Measurements from ENCODE around the gene CRISP3. TPM values are rescaled to one million over a fixed set of nuclear protein-coding genes. Genes with fewer than 3 reads are reported as not detected.

The CRISP3 gene
- total and polyA plus RNA-seq, 10 of the 15 experiments (the other 5 are each of a cell fraction or from before 2014, with no cell fraction given), result not detected

- Histone ChIP-seq H3K4me2 (ENCODE audit: control insufficient read depth, insufficient read depth) (no peak overlapping the region), H2AFZ (ENCODE audit: control insufficient read depth, low read depth, low read length) (no peak overlapping the region), H3K9me3 (replicated peaks; ENCODE audit: control insufficient read depth, insufficient read depth, low read length) (no peaks in the 10 kb centered on the region), H4K20me1 (ENCODE audit: control insufficient read depth, insufficient read depth) (no peaks in the 10 kb centered on the region), H3K4me3 (no peak overlapping the region), H3K79me2 (ENCODE audit: control insufficient read depth, insufficient read depth, low read length) (no peaks in the 10 kb centered on the region), H3K9ac (ENCODE audit: control insufficient read depth, insufficient read depth, low read length) (no peak overlapping the region), H3K27ac (ENCODE audit: control insufficient read depth, insufficient read depth) (no peak overlapping the region), H3K4me1 (ENCODE audit: control insufficient read depth, insufficient read depth, low read length) (no peaks in the 10 kb centered on the region), H3K27me3 (replicated peaks in 1 of 2; ENCODE audit: control insufficient read depth in 2 of 2, insufficient read depth in 2 of 2, low read length in 1 of 2) (no peaks in the 10 kb centered on the region), H3K36me3 (ENCODE audit: control insufficient read depth in 2 of 2, insufficient read depth in 2 of 2, low read length in 1 of 2) (no peaks in the 10 kb centered on the region)
- CTCF ChIA-PET, result interaction anchor here (0.7 kb wide), 1 partner anchor 19 kb away, joined by 3 read pairs; no protein-coding TSS in a partner anchor
- in situ Hi-C loops (cut with MboI), result no loop called here
- DNase-seq (ENCODE audit: low read depth, low spot score) (no peak), FAIRE-seq (no peak), ATAC-seq (no peak)
- 29% methylated on average over 2 of the region's 2 CpGs for WGBS (ENCODE audit: insufficient coverage, insufficient replicate concordance, low lambda C conversion rate, missing lambda C conversion rate)
- BruUV-seq (replicated peaks), result no TSS peak
- no peak for TF ChIP-seq SUZ12 (IDR thresholded peaks at IDR 0.05; ENCODE audit: unreplicated experiment)
- TF ChIP-seq KLF5 (IDR thresholded peaks at IDR 0.05; ENCODE audit: partially characterized antibody), result no peak
- RAD21 ChIA-PET (ENCODE audit: unreplicated experiment), result no interaction called here
- POLR2A ChIA-PET, result no interaction called here
- SMC1A ChIA-PET (ENCODE audit: uncharacterized antibody, unreplicated experiment), result interaction anchor here (0.9 kb wide), 1 partner anchor 35 kb away, joined by 3 read pairs; no protein-coding TSS in a partner anchor
- intact Hi-C loops (cut with micrococcal nuclease; ENCODE audit: unreplicated experiment), result no loop called here
Measured at GRCh38 chr6:49733680-49734079, 10.5 kb downstream of the CRISP3 start.

GRCh38 chr6:49732781-49733180 is 11.4 kb downstream of the CRISP3 start:
- H3K9ac ChIP-seq (ENCODE audit: control insufficient read depth, insufficient read depth, low read length), result no peak overlapping the region
- no peak overlapping the region for H2AFZ ChIP-seq (ENCODE audit: control insufficient read depth, low read depth, low read length)
- no peaks in the 10 kb centered on the region for H3K79me2 ChIP-seq (ENCODE audit: control insufficient read depth, insufficient read depth, low read length)
- in situ Hi-C loops (cut with MboI), result no loop called here
- H3K4me2 ChIP-seq (ENCODE audit: control insufficient read depth, insufficient read depth), result no peak overlapping the region
- no peaks in the 10 kb centered on the region for H3K27me3 ChIP-seq (replicated peaks in 1 of 2; ENCODE audit: control insufficient read depth in 2 of 2, insufficient read depth in 2 of 2, low read length in 1 of 2)
- no TSS peak for BruUV-seq (replicated peaks)
- no peak for ATAC-seq
- ChIA-PET RAD21 (ENCODE audit: unreplicated experiment) (no interaction called here), POLR2A (no interaction called here), CTCF (no interaction called here), SMC1A (ENCODE audit: uncharacterized antibody, unreplicated experiment) (no interaction called here)
- H4K20me1 ChIP-seq (ENCODE audit: control insufficient read depth, insufficient read depth), result no peaks in the 10 kb centered on the region
- no peaks in the 10 kb centered on the region for H3K9me3 ChIP-seq (replicated peaks; ENCODE audit: control insufficient read depth, insufficient read depth, low read length)
- no peak overlapping the region for H3K27ac ChIP-seq (ENCODE audit: control insufficient read depth, insufficient read depth)
- no peaks in the 10 kb centered on the region for H3K4me1 ChIP-seq (ENCODE audit: control insufficient read depth, insufficient read depth, low read length)
- H3K36me3 ChIP-seq (ENCODE audit: control insufficient read depth in 2 of 2, insufficient read depth in 2 of 2, low read length in 1 of 2), result no peaks in the 10 kb centered on the region
- intact Hi-C loops (cut with micrococcal nuclease; ENCODE audit: unreplicated experiment), result no loop called here
- H3K4me3 ChIP-seq, result no peak overlapping the region
- no peak for FAIRE-seq
- 31% methylated on average over 3 of the region's 3 CpGs for WGBS (ENCODE audit: insufficient coverage, insufficient replicate concordance, low lambda C conversion rate, missing lambda C conversion rate)
- DNase-seq (ENCODE audit: low read depth, low spot score), result no peak
- TF ChIP-seq PAX5 (IDR thresholded peaks at IDR 0.05; ENCODE audit: borderline replicate concordance, low read depth, low read length) (no peak), KAT2A (conservative IDR thresholded peaks at IDR 0.05; ENCODE audit: control insufficient read depth, low read depth, low read length) (no peak), BCL11A (IDR thresholded peaks at IDR 0.05; ENCODE audit: low read depth, low read length) (no peak), KLF5 (IDR thresholded peaks at IDR 0.05; ENCODE audit: partially characterized antibody) (no peak), MAX (IDR thresholded peaks at IDR 0.05; ENCODE audit: low read depth, low read length) (no peak), SMAD1 (IDR thresholded peaks at IDR 0.05; ENCODE audit: low read depth, partially characterized antibody) (no peak), ZNF622 (IDR thresholded peaks at IDR 0.05) (no peak), RCOR1 (conservative IDR thresholded peaks at IDR 0.05; ENCODE audit: low read depth, low read length) (no peak), TCF12 (IDR thresholded peaks at IDR 0.05; ENCODE audit: low read depth, low read length) (no peak), IRF3 (IDR thresholded peaks at IDR 0.05) (no peak), ATF3 (IDR thresholded peaks at IDR 0.05; ENCODE audit: borderline replicate concordance, extremely low read depth, low read depth, low read length) (no peak), NFXL1 (IDR thresholded peaks at IDR 0.05; ENCODE audit: borderline replicate concordance) (no peak), NFYA (IDR thresholded peaks at IDR 0.05; ENCODE audit: borderline replicate concordance, low read depth, low read length) (no peak), WRNIP1 (IDR thresholded peaks at IDR 0.05; ENCODE audit: borderline replicate concordance, low read depth, low read length) (no peak), PKNOX1 (IDR thresholded peaks at IDR 0.05) (no peak)
